ENCODE measurements around the gene PPP4R4.
"Not testable (repeated sequence)": the region's sequence is repeated elsewhere in the genome, so short reads cannot be mapped to it uniquely, and the experiment has no call there.

PPP4R4 gene

DNA sequence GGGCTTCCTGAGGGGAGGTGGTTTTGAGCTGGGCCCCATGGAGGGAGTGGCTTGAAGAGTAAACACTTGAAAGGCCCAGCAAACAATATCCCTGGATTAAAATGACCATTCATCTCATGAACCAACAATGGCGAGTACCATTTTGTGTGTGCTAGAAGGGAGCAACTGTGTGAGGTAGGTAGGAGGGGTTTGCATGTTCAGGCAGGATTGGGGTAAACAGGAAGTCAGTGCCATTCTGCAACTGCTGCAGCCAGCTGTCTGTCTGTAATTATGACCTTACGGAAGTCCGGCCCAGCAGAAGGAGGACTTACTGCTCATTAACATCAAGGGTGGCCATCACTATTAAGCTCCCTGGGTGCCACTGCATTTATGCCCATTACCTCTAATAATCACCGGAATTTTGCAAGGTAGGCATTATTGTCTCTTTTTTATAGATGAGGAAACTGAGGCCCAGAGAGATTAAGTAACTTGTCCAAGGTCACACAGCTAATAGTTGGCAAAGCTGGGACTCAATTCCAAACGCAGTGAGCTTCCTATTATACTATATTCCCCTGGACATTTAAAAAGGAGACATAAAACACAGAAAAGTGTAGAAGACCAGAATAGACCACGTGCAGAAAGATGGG lies 28.1 kb upstream of the PPP4R4 start:
- TF ChIP-seq, protein P1, sequence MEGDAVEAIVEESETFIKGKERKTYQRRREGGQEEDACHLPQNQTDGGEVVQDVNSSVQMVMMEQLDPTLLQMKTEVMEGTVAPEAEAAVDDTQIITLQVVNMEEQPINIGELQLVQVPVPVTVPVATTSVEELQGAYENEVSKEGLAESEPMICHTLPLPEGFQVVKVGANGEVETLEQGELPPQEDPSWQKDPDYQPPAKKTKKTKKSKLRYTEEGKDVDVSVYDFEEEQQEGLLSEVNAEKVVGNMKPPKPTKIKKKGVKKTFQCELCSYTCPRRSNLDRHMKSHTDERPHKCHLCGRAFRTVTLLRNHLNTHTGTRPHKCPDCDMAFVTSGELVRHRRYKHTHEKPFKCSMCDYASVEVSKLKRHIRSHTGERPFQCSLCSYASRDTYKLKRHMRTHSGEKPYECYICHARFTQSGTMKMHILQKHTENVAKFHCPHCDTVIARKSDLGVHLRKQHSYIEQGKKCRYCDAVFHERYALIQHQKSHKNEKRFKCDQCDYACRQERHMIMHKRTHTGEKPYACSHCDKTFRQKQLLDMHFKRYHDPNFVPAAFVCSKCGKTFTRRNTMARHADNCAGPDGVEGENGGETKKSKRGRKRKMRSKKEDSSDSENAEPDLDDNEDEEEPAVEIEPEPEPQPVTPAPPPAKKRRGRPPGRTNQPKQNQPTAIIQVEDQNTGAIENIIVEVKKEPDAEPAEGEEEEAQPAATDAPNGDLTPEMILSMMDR (conservative IDR thresholded peaks at IDR 0.05; ENCODE audit: low read depth, low read length) = no peak
- Histone ChIP-seq H3K27me3 (ENCODE audit: insufficient read depth, low read depth) (no peaks in the 10 kb centered on the region), H3K79me2 (ENCODE audit: insufficient read depth, low read depth) (no peaks in the 10 kb centered on the region), H2AFZ (ENCODE audit: low read depth) (no peak overlapping the region), H3K4me3 (IDR thresholded peaks at IDR 0.05; ENCODE audit: insufficient read depth, low read depth, low read length) (no peak overlapping the region), H3K4me2 (no peak overlapping the region), H3K27ac (no peak overlapping the region), H3K4me1 (ENCODE audit: low read depth, poor library complexity, severe bottlenecking) (peaks cover 4% of the 10 kb centered on the region), H3K9ac (no peak overlapping the region), H3K36me3 (ENCODE audit: insufficient read depth) (no peaks in the 10 kb centered on the region), H4K20me1 (ENCODE audit: insufficient read depth) (no peaks in the 10 kb centered on the region)

DNA sequence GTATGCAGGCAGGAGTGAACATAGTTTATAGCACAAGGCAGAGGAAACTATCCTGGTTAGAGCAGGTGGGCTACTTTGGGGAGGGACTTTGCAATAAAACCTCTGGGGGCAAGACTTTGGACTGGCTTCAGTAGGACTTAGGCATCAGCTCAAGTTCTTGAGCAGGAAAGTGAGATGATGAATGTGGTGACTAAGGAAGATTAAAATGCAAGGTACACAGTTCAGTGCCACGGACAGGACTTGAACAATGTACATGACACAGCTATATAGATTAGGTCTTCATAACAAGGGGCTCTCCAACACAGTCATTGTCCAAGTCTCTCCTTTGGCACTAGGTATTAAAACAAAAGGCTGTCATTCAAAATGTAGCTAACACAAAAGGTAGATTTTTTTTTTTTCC lies 21.4 kb upstream of the PPP4R4 start:
- H3K4me2 ChIP-seq = no peak overlapping the region
- H2AFZ ChIP-seq (ENCODE audit: low read depth) = no peak overlapping the region
- H3K4me3 ChIP-seq (IDR thresholded peaks at IDR 0.05; ENCODE audit: insufficient read depth, low read depth, low read length) = no peak overlapping the region
- H3K27ac ChIP-seq = no peak overlapping the region
- H3K27me3 ChIP-seq (ENCODE audit: insufficient read depth, low read depth) = no peaks in the 10 kb centered on the region
- no peak overlapping the region for H3K9ac ChIP-seq
- H3K36me3 ChIP-seq (ENCODE audit: insufficient read depth) = no peaks in the 10 kb centered on the region
- no peaks in the 10 kb centered on the region for H3K4me1 ChIP-seq (ENCODE audit: low read depth, poor library complexity, severe bottlenecking)
- TF ChIP-seq, protein P1 (conservative IDR thresholded peaks at IDR 0.05; ENCODE audit: low read depth, low read length) = no peak
- no peaks in the 10 kb centered on the region for H4K20me1 ChIP-seq (ENCODE audit: insufficient read depth)
- H3K79me2 ChIP-seq (ENCODE audit: insufficient read depth, low read depth) = no peaks in the 10 kb centered on the region

GRCh38 chr14:94153750-94154342 lies 20.3 kb upstream of the PPP4R4 start:
- no peak overlapping the region for H3K4me3 ChIP-seq (IDR thresholded peaks at IDR 0.05; ENCODE audit: insufficient read depth, low read depth, low read length)
- no peaks in the 10 kb centered on the region for H3K27me3 ChIP-seq (ENCODE audit: insufficient read depth, low read depth)
- no peak overlapping the region for H2AFZ ChIP-seq (ENCODE audit: low read depth)
- TF ChIP-seq, protein P1 (conservative IDR thresholded peaks at IDR 0.05; ENCODE audit: low read depth, low read length) = no peak
- no peak overlapping the region for H3K27ac ChIP-seq
- H3K79me2 ChIP-seq (ENCODE audit: insufficient read depth, low read depth) = no peaks in the 10 kb centered on the region
- H3K36me3 ChIP-seq (ENCODE audit: insufficient read depth) = no peaks in the 10 kb centered on the region
- no peaks in the 10 kb centered on the region for H4K20me1 ChIP-seq (ENCODE audit: insufficient read depth)
- H3K9ac ChIP-seq = no peak overlapping the region
- H3K4me2 ChIP-seq = no peak overlapping the region
- H3K4me1 ChIP-seq (ENCODE audit: low read depth, poor library complexity, severe bottlenecking) = no peaks in the 10 kb centered on the region

GRCh38 chr14:94156143-94156542 lies 18.0 kb upstream of the PPP4R4 start:
- not testable (repeated sequence) for H3K79me2 ChIP-seq (ENCODE audit: insufficient read depth, low read depth); H3K36me3 ChIP-seq (ENCODE audit: insufficient read depth); H3K9ac ChIP-seq; H3K4me1 ChIP-seq (ENCODE audit: low read depth, poor library complexity, severe bottlenecking); H3K4me3 ChIP-seq (IDR thresholded peaks at IDR 0.05; ENCODE audit: insufficient read depth, low read depth, low read length); H3K27me3 ChIP-seq (ENCODE audit: insufficient read depth, low read depth); H4K20me1 ChIP-seq (ENCODE audit: insufficient read depth); H2AFZ ChIP-seq (ENCODE audit: low read depth); H3K27ac ChIP-seq; H3K4me2 ChIP-seq

DNA sequence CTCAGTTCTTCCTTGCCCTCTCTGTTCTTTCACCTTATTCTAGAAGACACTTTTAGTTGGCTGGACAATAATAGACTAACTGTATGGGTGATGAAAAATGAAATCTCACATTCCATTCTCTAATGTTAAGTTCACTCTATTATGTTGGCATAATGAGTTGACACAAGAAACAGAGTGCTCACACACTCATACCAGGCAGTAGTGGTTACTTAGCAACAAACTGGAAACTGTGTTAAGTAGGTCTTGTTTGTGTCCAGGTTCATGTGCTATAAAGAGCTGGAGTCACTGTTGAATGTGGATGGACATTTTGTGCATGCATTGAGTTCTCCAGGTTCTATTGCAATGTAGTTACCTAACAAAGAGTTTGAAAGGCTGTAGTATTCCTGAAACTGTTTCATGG lies 16.9 kb upstream of the PPP4R4 start:
- Histone ChIP-seq H3K27me3 (ENCODE audit: insufficient read depth, low read depth) (no peaks in the 10 kb centered on the region), H4K20me1 (ENCODE audit: insufficient read depth) (no peaks in the 10 kb centered on the region), H3K36me3 (ENCODE audit: insufficient read depth) (no peaks in the 10 kb centered on the region), H3K9ac (no peak overlapping the region), H3K4me3 (IDR thresholded peaks at IDR 0.05; ENCODE audit: insufficient read depth, low read depth, low read length) (no peak overlapping the region), H3K4me1 (ENCODE audit: low read depth, poor library complexity, severe bottlenecking) (no peaks in the 10 kb centered on the region), H3K27ac (no peak overlapping the region), H3K79me2 (ENCODE audit: insufficient read depth, low read depth) (no peaks in the 10 kb centered on the region), H3K4me2 (no peak overlapping the region), H2AFZ (ENCODE audit: low read depth) (no peak overlapping the region)
- TF ChIP-seq, protein P1 (conservative IDR thresholded peaks at IDR 0.05; ENCODE audit: low read depth, low read length) = no peak

Measured in KMS-11 (cell line).